Renal cortex interstitium (tissue), 11 donors: ENCODE data around the gene CNTLN. TPM values are rescaled to one million over a fixed set of nuclear protein-coding genes. Genes with fewer than 3 reads are reported as not detected.
"Not testable (repeated sequence)": the region's sequence is repeated elsewhere in the genome, so short reads cannot be mapped to it uniquely, and the experiment has no call there.

ENCODE experiments used
- DNase-seq, 11 donors: peaks; one replicate each; pipeline ENCODE4 v3.0.0-alpha.2; 2013; ENCODE audit warnings: low read depth in 9 of 11, low spot score in 4 of 11; ENCODE audit errors: extremely low read depth in 1 of 11
- polyA plus RNA-seq, 3 donors: library from polyadenylated mRNA; unstranded; fragments of 120-200 nt; gene quantifications; one replicate each; pipeline ENCODE4 v1.2.1, GENCODE V29; 2013; ENCODE audit not compliant: insufficient read length in 3 of 3

Gene CNTLN
- polyA plus RNA-seq, 3 donors, result 11.3 to 16.3 (median 12.2) TPM

DNA sequence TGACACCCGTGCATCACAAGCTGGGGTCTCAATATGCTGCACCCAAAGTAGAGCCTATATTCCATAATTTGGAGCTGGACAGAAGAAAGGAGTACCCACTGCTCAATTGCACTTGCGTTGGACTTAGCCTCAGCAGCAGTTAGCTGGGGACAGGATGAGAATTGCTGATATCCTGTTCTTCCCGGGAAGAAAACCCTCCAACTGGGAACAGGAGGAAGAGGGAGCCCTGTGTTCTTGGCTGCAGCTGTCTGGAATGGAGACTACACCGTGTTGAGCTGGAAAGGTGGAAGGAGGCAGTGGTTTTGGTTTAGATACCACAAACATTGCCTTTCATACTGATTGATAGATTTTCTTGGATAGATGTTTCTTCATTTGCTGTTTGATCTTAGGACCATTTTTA lies 24.6 kb downstream of the CNTLN start:
- DNase-seq, result no peak

DNA sequence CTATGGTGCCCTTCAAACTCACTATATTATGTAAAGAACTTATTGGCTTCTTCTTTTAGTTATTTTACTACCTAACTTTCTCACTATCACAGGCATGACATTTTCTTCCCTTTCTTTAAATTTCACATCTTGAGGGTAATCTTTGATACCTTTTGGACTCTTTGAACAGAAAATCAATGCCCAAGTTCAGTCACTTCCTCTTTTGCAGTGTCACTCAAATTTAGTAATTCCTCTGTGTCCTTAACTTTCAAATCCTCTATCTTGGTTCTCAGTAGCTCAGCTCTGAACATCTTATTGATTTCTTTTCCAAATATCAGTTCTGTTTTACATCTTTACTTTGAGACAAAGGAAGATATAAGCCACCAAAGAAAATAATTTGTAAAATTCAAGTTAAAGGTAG lies 25.5 kb downstream of the CNTLN start:
- DNase-seq, result no peak

- no peak for DNase-seq
Observed at GRCh38 chr9:17165764-17166163, 30.9 kb downstream of the CNTLN start.

DNA sequence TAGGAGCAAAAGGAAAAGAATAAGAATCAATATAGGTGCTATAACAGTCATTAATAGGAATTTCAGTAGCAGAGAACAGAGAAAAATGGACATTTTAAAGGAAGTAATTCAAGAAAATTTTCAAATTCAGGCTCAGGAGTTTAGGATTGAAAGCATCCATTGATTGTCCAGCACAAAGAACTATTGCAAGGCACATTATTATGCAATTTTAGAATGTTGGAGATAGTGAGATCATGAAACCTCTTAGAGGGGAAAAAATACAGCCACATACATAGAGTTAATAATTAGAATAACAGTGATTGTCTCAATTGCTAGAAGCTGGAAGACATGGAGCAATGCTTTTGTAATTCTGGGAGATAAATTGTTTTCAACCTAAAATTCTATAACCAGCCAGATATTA lies 31.5 kb downstream of the CNTLN start:
- DNase-seq, result no peak

- DNase-seq, result no peak
Observed at GRCh38 chr9:17171309-17172094, 36.7 kb downstream of the CNTLN start.

GRCh38 chr9:17177496-17177895 lies 42.7 kb downstream of the CNTLN start:
- not testable (repeated sequence) for DNase-seq

GRCh38 chr9:17185481-17186029 lies 50.7 kb downstream of the CNTLN start:
- no peak for DNase-seq

- DNase-seq, result peak in 1 of 11 donors; percentile 2
Observed at GRCh38 chr9:17191082-17191481, 56.2 kb downstream of the CNTLN start.

GRCh38 chr9:17204611-17205152 lies 69.8 kb downstream of the CNTLN start:
- no peak for DNase-seq

DNA sequence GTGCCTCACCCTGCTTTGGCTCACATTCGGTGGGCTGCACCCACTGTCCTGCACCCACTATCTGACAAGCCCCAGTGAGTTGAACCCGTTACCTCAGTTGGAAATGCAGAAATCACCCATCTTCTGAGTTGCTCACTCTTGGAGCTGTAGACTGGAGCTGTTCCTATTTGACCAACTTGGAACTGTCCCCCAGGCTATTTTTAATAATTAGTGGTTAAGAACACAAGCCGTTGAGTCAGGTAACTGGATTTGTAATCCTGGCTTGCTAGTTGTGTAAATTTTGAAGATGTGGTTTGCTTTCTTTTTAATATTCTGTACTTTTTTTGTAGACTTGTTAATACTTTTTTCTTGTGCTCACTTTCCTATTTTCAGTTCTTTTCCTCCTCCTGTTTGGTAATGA lies 81.2 kb downstream of the CNTLN start:
- no peak for DNase-seq

DNA sequence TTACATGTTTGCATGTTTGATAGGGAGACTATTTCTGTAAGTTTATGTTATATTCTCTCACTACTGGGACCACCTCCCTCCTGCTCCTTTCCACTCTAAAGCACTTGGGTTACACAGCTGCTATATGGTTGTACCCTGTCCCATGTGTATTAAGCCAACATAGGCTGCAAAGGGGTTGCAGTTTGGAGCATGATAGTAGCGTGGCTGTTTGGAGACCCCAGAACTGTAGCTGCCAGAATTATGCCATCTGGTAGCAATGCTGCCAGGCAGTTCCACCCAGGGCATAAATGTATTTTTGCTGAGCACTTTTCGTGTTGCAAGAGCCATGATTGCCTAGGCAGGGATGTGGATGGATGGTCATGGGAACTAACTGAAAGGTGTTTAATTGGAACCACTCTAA lies 81.8 kb downstream of the CNTLN start:
- DNase-seq, result no peak

DNA sequence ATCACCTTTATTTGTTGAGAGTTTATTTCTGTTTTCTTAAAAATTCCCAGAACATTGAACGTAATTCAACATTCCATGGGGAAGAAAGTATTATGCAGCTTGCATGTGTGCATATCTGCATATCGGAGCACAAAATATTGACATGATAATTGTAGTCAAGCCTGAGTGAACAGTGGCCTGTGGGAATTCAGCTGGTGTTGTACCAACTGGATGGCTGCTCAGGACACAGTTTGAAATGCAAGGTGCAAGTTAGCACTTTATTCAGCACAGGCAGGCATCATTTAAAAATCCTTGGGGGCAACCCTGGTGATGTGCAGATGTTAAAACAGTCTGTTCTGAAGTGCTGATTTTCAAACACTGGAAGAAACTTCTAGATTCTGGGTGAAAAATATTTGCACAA lies 82.4 kb downstream of the CNTLN start:
- DNase-seq, result no peak

DNA sequence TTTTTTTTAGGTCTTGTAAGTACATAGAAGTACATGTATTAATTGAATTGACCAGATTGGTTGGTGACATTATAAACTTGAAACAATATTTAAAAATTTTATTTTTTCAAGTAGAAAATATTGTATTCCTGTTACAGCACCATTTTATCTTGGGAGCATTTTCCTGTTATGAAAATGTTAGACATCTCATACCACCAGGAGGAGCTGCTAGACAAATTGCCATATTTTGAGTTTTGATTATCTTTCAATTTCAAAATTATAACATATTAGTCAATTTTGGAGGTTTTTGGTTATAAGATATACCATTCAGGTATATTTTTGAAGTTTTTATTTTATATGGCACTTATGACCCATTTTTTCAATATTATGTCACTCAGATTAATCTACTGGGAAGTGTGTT lies 84.4 kb downstream of the CNTLN start:
- no peak for DNase-seq

GRCh38 chr9:17222932-17223331 lies 88.1 kb downstream of the CNTLN start:
- DNase-seq, result no peak

- no peak for DNase-seq
Observed at GRCh38 chr9:17225407-17225806, 90.6 kb downstream of the CNTLN start.

- DNase-seq, result no peak
Observed at GRCh38 chr9:17229945-17230560, 95.2 kb downstream of the CNTLN start.

GRCh38 chr9:17230646-17231045 lies 95.8 kb downstream of the CNTLN start:
- DNase-seq, result no peak

DNA sequence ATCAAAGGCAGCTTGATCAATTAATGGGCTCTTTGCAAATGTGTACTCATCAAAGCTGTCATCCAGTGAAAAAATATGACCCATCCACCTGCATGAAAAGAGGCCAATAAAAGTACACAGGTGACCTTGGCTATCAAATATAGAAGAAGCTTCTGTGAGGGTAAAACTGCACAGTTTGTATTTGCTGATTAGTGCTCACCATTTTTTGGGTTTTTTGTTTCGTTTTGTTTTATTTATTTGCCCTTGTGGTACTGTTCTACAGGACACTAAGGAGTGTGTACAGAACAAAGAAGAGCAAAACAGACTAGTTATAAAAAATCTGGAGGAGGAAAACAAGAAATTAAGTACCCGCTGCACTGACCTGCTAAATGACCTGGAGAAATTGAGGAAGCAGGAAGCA lies 101.3 kb downstream of the CNTLN start:
- DNase-seq, result no peak

DNA sequence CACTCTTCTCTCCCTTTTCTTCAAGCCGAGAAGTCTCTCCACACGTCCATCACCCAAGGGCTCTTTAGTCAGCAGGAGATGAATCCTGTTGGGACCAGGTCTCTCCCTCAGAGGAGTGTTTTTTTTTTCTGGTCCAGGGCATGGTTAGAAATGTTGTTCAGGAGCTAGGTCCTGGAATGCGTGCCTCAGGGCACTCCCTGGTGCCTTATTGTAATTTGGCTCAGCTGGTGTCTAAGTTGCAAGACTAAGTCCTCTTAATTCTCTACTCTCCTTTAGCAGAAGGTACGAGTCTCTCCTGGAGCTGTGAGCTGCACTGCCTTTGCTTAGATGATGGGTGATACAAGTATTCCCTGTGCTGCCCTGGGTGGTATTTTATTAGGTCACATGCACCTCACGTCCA lies 111.9 kb downstream of the CNTLN start:
- no peak for DNase-seq

GRCh38 chr9:17251100-17251499 lies 116.3 kb downstream of the CNTLN start:
- no peak for DNase-seq
